ENCODE measurements around the gene SLC16A10. TPM values are rescaled to one million over a fixed set of nuclear protein-coding genes. Genes with fewer than 3 reads are reported as not detected.

The SLC16A10 gene
- total RNA-seq, 1 donor from 2014 or later = 4.8 TPM

DNA sequence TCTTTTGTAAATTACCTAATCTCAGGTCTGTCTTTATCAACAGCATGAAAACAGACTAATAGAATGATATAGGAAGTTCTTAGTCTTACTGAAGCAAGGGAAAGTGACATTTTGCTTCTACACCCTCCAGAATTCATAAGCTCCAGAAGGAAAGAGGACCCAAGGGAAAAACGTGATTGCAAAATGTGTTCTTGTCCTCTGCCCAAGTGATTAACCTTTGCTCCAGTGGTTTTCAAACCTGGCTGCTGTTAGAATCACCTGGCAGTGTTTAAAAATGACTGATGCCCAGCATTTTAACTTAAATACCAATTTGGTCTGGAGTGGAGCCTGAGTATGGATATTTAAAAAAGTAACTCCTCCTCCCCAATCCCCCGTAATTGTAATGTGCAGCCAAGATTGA is 191.4 kb downstream of the SLC16A10 start:
- H3K4me2 ChIP-seq = no peak overlapping the region
- no peak overlapping the region for H2AFZ ChIP-seq (replicated peaks)
- no peaks in the 10 kb centered on the region for H3K27me3 ChIP-seq
- Mint-ChIP-seq H3K9me3 (peaks cover 26% of the 10 kb centered on the region), H3K36me3 (peaks cover 81% of the 10 kb centered on the region), H3K4me1 (no peaks in the 10 kb centered on the region), H3K4me3 (no peak overlapping the region), H3K27me3 (ENCODE audit: insufficient read depth, low read depth) (no peaks in the 10 kb centered on the region), H3K27ac (no peak overlapping the region)
- H3F3A ChIP-seq (ENCODE audit: low read depth) = no peaks in the 10 kb centered on the region
- no peak overlapping the region for H3K4me3 ChIP-seq
- H3K79me2 ChIP-seq (ENCODE audit: low read depth) = no peaks in the 10 kb centered on the region
- H3K9me3 ChIP-seq (ENCODE audit: low read depth) = no peaks in the 10 kb centered on the region
- H4K20me1 ChIP-seq (ENCODE audit: low read depth) = no peaks in the 10 kb centered on the region
- TF ChIP-seq EZH2 (IDR thresholded peaks at IDR 0.05) (no peak), EZH2phosphoT487 (IDR thresholded peaks at IDR 0.05) (no peak)
- TF ChIP-seq, protein P1, sequence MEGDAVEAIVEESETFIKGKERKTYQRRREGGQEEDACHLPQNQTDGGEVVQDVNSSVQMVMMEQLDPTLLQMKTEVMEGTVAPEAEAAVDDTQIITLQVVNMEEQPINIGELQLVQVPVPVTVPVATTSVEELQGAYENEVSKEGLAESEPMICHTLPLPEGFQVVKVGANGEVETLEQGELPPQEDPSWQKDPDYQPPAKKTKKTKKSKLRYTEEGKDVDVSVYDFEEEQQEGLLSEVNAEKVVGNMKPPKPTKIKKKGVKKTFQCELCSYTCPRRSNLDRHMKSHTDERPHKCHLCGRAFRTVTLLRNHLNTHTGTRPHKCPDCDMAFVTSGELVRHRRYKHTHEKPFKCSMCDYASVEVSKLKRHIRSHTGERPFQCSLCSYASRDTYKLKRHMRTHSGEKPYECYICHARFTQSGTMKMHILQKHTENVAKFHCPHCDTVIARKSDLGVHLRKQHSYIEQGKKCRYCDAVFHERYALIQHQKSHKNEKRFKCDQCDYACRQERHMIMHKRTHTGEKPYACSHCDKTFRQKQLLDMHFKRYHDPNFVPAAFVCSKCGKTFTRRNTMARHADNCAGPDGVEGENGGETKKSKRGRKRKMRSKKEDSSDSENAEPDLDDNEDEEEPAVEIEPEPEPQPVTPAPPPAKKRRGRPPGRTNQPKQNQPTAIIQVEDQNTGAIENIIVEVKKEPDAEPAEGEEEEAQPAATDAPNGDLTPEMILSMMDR (IDR thresholded peaks at IDR 0.05) = no peak
- no peak overlapping the region for H3K9ac ChIP-seq
- no peak overlapping the region for H3K27ac ChIP-seq
- no peak for DNase-seq (ENCODE audit: low spot score)
- no peaks in the 10 kb centered on the region for H3K4me1 ChIP-seq
- H3K36me3 ChIP-seq = peaks cover 13% of the 10 kb centered on the region

DNA sequence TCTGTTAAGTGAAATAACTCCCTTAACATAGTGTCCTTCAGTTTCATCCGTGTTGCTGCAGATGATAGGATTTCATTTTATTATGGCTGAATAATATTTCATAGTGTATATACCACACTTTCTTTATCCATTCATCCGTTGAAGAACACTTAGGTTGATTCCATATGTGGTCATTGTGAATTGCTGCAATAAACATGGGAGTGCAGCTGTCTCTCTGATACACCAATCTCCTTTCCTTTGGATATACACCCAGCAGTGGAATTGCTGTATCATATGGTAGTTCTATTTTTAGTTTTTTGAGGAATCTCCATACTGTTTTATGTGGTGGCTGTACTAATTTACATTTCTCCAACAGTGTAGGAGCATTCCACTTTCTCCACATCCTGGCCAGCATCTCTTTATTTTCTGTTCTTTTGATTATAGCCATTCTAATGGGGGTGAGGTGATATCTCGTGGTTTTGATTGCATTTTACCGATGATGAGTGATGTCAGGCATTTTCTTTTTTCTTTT is 193.2 kb downstream of the SLC16A10 start:
- H3K27me3 Mint-ChIP-seq (ENCODE audit: insufficient read depth, low read depth) = no peaks in the 10 kb centered on the region
- H3K9me3 ChIP-seq (ENCODE audit: low read depth) = no peaks in the 10 kb centered on the region
- no peak overlapping the region for H3K9ac ChIP-seq
- H3K27ac Mint-ChIP-seq = no peak overlapping the region
- H3K79me2 ChIP-seq (ENCODE audit: low read depth) = no peaks in the 10 kb centered on the region
- no peaks in the 10 kb centered on the region for H3K36me3 ChIP-seq
- H3K4me1 ChIP-seq = no peaks in the 10 kb centered on the region
- TF ChIP-seq, protein P1 (IDR thresholded peaks at IDR 0.05) = no peak
- TF ChIP-seq EZH2phosphoT487 (IDR thresholded peaks at IDR 0.05) = no peak
- no peak for TF ChIP-seq EZH2 (IDR thresholded peaks at IDR 0.05)
- H3K4me2 ChIP-seq = no peak overlapping the region
- H4K20me1 ChIP-seq (ENCODE audit: low read depth) = no peaks in the 10 kb centered on the region
- no peak overlapping the region for H3K4me3 ChIP-seq
- no peak overlapping the region for H3K4me3 Mint-ChIP-seq
- no peaks in the 10 kb centered on the region for H3F3A ChIP-seq (ENCODE audit: low read depth)
- DNase-seq (ENCODE audit: low spot score) = no peak
- peaks cover 14% of the 10 kb centered on the region for H3K9me3 Mint-ChIP-seq
- H2AFZ ChIP-seq (replicated peaks) = no peak overlapping the region
- H3K4me1 Mint-ChIP-seq = no peaks in the 10 kb centered on the region
- H3K27me3 ChIP-seq = no peaks in the 10 kb centered on the region
- H3K27ac ChIP-seq = no peak overlapping the region
- peaks cover 77% of the 10 kb centered on the region for H3K36me3 Mint-ChIP-seq

Small RNAs within 50 kb of the gene (small RNA-seq; reads per million reads assigned to genes)
- not detected for gene RNU6-960P

Other genes starting within 250 kb of the SLC16A10 start
- 94.0 and 142 TPM in 2 replicates for gene AMD1, start 212.7 kb upstream of the SLC16A10 start, total RNA-seq (ENCODE audit: low replicate concordance)
- 47.0 and 105 TPM in 2 replicates for gene GTF3C6, start 128.8 kb upstream of the SLC16A10 start, total RNA-seq (ENCODE audit: low replicate concordance)
- 27.3 and 51.9 TPM in 2 replicates for gene RPF2, start 105.5 kb upstream of the SLC16A10 start, total RNA-seq (ENCODE audit: low replicate concordance)